Measurements from ENCODE around the gene ENG. TPM values are rescaled to one million over a fixed set of nuclear protein-coding genes. Genes with fewer than 3 reads are reported as not detected.

Gene ENG
- total and polyA plus RNA-seq, 8 donors, result 4.0 to 58.5 (median 25.2) TPM

- peaks cover 50 to 57% (median 54%) of the 10 kb centered on the region in 4 donors for H3K4me1 ChIP-seq
- TF ChIP-seq POLR2AphosphoS5 (IDR thresholded peaks at IDR 0.05) (no peak), EP300 (IDR thresholded peaks at IDR 0.05) (no peak), POLR2A (IDR thresholded peaks at IDR 0.05) (no peak), CTCF (IDR thresholded peaks at IDR 0.05) (no peak)
- peak in 1 of 2 donors; percentile 60 for DNase-seq
- H3K27ac ChIP-seq, result peak overlapping the region; percentile 66 to 87 (median 80)
- no peaks in the 10 kb centered on the region for H3K27me3 ChIP-seq
- intact Hi-C loops (cut with DNase I; ENCODE audit: low total_unique reads), result no loop called here
- H3K9me3 ChIP-seq, result no peaks in the 10 kb centered on the region
- peaks cover 4 to 16% (median 10%) of the 10 kb centered on the region in 4 donors for H3K36me3 ChIP-seq
- peak overlapping the region; percentile 55 to 72 (median 67) for H3K4me3 ChIP-seq
- WGBS, 5 donors, result 22 to 32% (median 29%) methylated on average over 13 to 26 of the region's 26 CpGs
These were observed 22.5 kb upstream of the ENG start for GRCh38 chr9:127876764-127877562.

- H3K27ac ChIP-seq, result peak overlapping the region in 4 of 5 donors; percentile 80 to 87 (median 82)
These were observed 21.7 kb upstream of the ENG start for GRCh38 chr9:127876026-127876763.

GRCh38 chr9:127875306-127875966 is 21.0 kb upstream of the ENG start:
- peaks cover 50 to 57% (median 54%) of the 10 kb centered on the region in 4 donors for H3K4me1 ChIP-seq
- intact Hi-C loops (cut with DNase I; ENCODE audit: low total_unique reads), result no loop called here
- no peaks in the 10 kb centered on the region for H3K27me3 ChIP-seq
- H3K4me3 ChIP-seq, result peak overlapping the region in 1 of 4 donors; percentile 72
- peak in 1 of 2 donors; percentile 53 for DNase-seq
- no peaks in the 10 kb centered on the region for H3K9me3 ChIP-seq
- TF ChIP-seq EP300 (IDR thresholded peaks at IDR 0.05) (no peak), POLR2A (IDR thresholded peaks at IDR 0.05) (no peak), CTCF (IDR thresholded peaks at IDR 0.05) (no peak), POLR2AphosphoS5 (IDR thresholded peaks at IDR 0.05) (no peak)
- WGBS, 5 donors, result 79 to 88% (median 82%) methylated on average over 10 of the region's 10 CpGs
- peak overlapping the region in 3 of 5 donors; percentile 10 to 87 (median 85) for H3K27ac ChIP-seq
- peaks cover 5 to 31% (median 25%) of the 10 kb centered on the region in 4 donors for H3K36me3 ChIP-seq

More at GRCh38 chr9:127876026-127876763, 21.7 kb upstream of the ENG start:
- Histone ChIP-seq H3K27me3 (no peaks in the 10 kb centered on the region), H3K4me1 (peaks cover 50 to 57% (median 54%) of the 10 kb centered on the region in 4 donors), H3K36me3 (peaks cover 5 to 23% (median 18%) of the 10 kb centered on the region in 4 donors), H3K4me3 (peak overlapping the region in 3 of 4 donors; percentile 55 to 72 (median 68)), H3K9me3 (no peaks in the 10 kb centered on the region)
- WGBS, 5 donors, result 41 to 73% (median 48%) methylated on average over 4 to 14 of the region's 14 CpGs
- DNase-seq, result no peak
- no peak for TF ChIP-seq EP300 (IDR thresholded peaks at IDR 0.05)
- TF ChIP-seq POLR2AphosphoS5 (IDR thresholded peaks at IDR 0.05), result no peak
- no peak for TF ChIP-seq POLR2A (IDR thresholded peaks at IDR 0.05)
- no peak for TF ChIP-seq CTCF (IDR thresholded peaks at IDR 0.05)
- intact Hi-C loops (cut with DNase I; ENCODE audit: low total_unique reads), result no loop called here

Data from stomach (tissue), 9 donors.